HepG2 (cell line): Measurements from ENCODE around the gene CKS1B. TPM values are rescaled to one million over a fixed set of nuclear protein-coding genes. Genes with fewer than 3 reads are reported as not detected.

Experiments used
- ATAC-seq: fragments of 200-7000 bp; cut with Tn5 transposase; 3 replicates; pipeline ENCODE4 v1.9.1; 2020; ENCODE audit warnings: mild to moderate bottlenecking, moderate library complexity
- BruUV-seq: library from RNA; stranded (reverse); fragments of 400-500 nt; replicated peaks from 2 replicates; lab custom pipeline; 2021; lab: Mats Ljungman, UMichigan
- CTCF ChIA-PET: fragments of 300-600 bp; formaldehyde crosslinking; extraction: SDS; loops from one replicate; lab custom pipeline; 2021; ENCODE audit warnings: low total read pairs, inconsistent platforms, low intra/inter-chr PET ratio; lab: Yijun Ruan, JAX
- POLR2A ChIA-PET: fragments of 350-600 bp; sonication (Branson Sonifier 250); formaldehyde crosslinking; loops from one replicate; lab custom pipeline; 2020; ENCODE audit warnings: antibody characterized with exemption, inconsistent platforms; lab: Yijun Ruan, JAX
- DNase-seq: peaks from one replicate; pipeline ENCODE4 v3.0.0-alpha.2; 2015; ENCODE audit warnings: low spot score
- FAIRE-seq: peaks from 3 replicates; lab custom pipeline; 2011; peaks lifted over from hg19 to GRCh38; lab: Jason Lieb, UNC
- H2AFZ ChIP-seq: one replicate; pipeline ENCODE4 v1.6.1; 2011; ENCODE audit warnings: low read length, inconsistent platforms
- H3K27ac ChIP-seq: fragments of 300-600 bp; 3 replicates; pipeline ENCODE4 v1.8.0; 2011; ENCODE audit warnings: mixed run types, mild to moderate bottlenecking, mixed read lengths, low read length, inconsistent platforms; ENCODE audit not compliant: insufficient read depth; ENCODE audit errors: extremely low read length
- H3K27me3 ChIP-seq, 2 experiments: fragments of 200-600 bp in 1 of 2; 2 replicates in 1 of 2; 3 replicates in 1 of 2; pipeline versions ENCODE4 v1.6.0 to v1.8.0; 2011; ENCODE audit warnings: low read length in 2 of 2, mild to moderate bottlenecking in 2 of 2, moderate library complexity in 2 of 2, inconsistent platforms in 1 of 2; ENCODE audit not compliant: insufficient read depth in 2 of 2, control insufficient read depth in 1 of 2
- H3K36me3 ChIP-seq, 2 experiments: fragments of 200-600 bp in 1 of 2; replicated peaks in 1 of 2; 2 replicates in 1 of 2; 3 replicates in 1 of 2; pipeline versions ENCODE4 v1.5.1 to v1.8.0; 2011; ENCODE audit warnings: low read length in 2 of 2, inconsistent platforms in 1 of 2; ENCODE audit not compliant: insufficient read depth in 2 of 2, control insufficient read depth in 1 of 2
- H3K4me1 ChIP-seq: 2 replicates; pipeline ENCODE4 v1.5.1; 2012; ENCODE audit warnings: low read length, inconsistent platforms; ENCODE audit not compliant: insufficient read depth
- H3K4me2 ChIP-seq: 2 replicates; pipeline ENCODE4 v1.6.0; 2011; ENCODE audit warnings: low read depth, low read length, inconsistent platforms
- H3K4me3 ChIP-seq, 3 experiments: fragments of 200-600 bp in 1 of 3; sonication (generic), shearing (Covaris generic) in 1 of 3; replicated peaks in 1 of 3; 2 replicates each; pipeline ENCODE4 v1.5.1; 2011 to 2016; ENCODE audit warnings: low read length in 3 of 3, inconsistent platforms in 2 of 3, low read depth in 2 of 3, mild to moderate bottlenecking in 2 of 3, control low read depth in 1 of 3, mixed read lengths in 1 of 3; ENCODE audit not compliant: insufficient read depth in 1 of 3
- H3K79me2 ChIP-seq: one replicate; pipeline ENCODE4 v1.6.1; 2011; ENCODE audit warnings: low read length, inconsistent platforms; ENCODE audit not compliant: insufficient read depth
- H3K9ac ChIP-seq: 2 replicates; pipeline ENCODE4 v1.6.0; 2011; ENCODE audit warnings: mild to moderate bottlenecking, low read depth, low read length, inconsistent platforms; ENCODE audit not compliant: insufficient read depth
- H3K9me3 ChIP-seq: 2 replicates; pipeline ENCODE4 v1.5.1; 2012; ENCODE audit warnings: mild to moderate bottlenecking, low read length
- H4K20me1 ChIP-seq: 2 replicates; pipeline ENCODE4 v1.6.0; 2011; ENCODE audit warnings: inconsistent platforms, mild to moderate bottlenecking, low read length, moderate library complexity; ENCODE audit not compliant: insufficient read depth
- AGO2 ChIP-seq: fragments of 200-400 bp; formaldehyde crosslinking; optimal IDR thresholded peaks from 2 replicates; pipeline ENCODE3; 2017; ENCODE audit warnings: mild to moderate bottlenecking, low read depth, low read length, moderate library complexity
- DRAP1 ChIP-seq: IDR thresholded peaks from 2 replicates; pipeline ENCODE4 v1.6.1; 2016; ENCODE audit warnings: missing genetic modification reagents, missing compliant biosample characterization
- NFE2L2 ChIP-seq: fragments of 150-350 bp; IDR thresholded peaks from 2 replicates; pipeline ENCODE4 v1.6.1; 2014; ENCODE audit warnings: low read length
- RAD21 ChIP-seq: fragments of 450-650 bp; formaldehyde crosslinking; IDR thresholded peaks from 2 replicates; pipeline ENCODE4 v1.5.0; 2020; ENCODE audit warnings: mild to moderate bottlenecking
- RBM39 ChIP-seq: fragments of 200-400 bp; formaldehyde crosslinking; IDR thresholded peaks from one replicate; pipeline ENCODE4 v1.6.1; 2018; ENCODE audit warnings: antibody characterized with exemption, mild to moderate bottlenecking, low read depth, low read length; ENCODE audit not compliant: poor library complexity, severe bottlenecking
- ZNF121 ChIP-seq: sonication (generic); formaldehyde crosslinking; IDR thresholded peaks from 2 replicates; pipeline ENCODE4 v1.5.0; 2020; ENCODE audit warnings: mild to moderate bottlenecking, missing genetic modification reagents
- ZNF296 ChIP-seq: sonication (generic); formaldehyde crosslinking; conservative IDR thresholded peaks from 2 replicates; pipeline ENCODE4 v1.5.0; 2020; ENCODE audit warnings: mild to moderate bottlenecking, missing genetic modification reagents
- ZSCAN12 ChIP-seq: sonication (generic); formaldehyde crosslinking; IDR thresholded peaks from 2 replicates; pipeline ENCODE4 v1.9.0; 2021; ENCODE audit warnings: mild to moderate bottlenecking, missing genetic modification reagents
- WGBS: methylation state at CpG from one replicate; pipeline ENCODE4 v1.1.6; 2017; ENCODE audit warnings: low lambda C conversion rate; 5-methylcytosine and 5-hydroxymethylcytosine counted together
- in situ Hi-C: cut with HindIII; loops from 2 replicates; pipeline ENCODE4 v1.10.0; 2017; ENCODE audit warnings: low pct_unique_long_range_greater_than_20kb; ENCODE audit not compliant: extremely low pct_ligation_motif_present
- intact Hi-C: fragments of 100-400 bp; cut with micrococcal nuclease; formaldehyde crosslinking; loops from one replicate; pipeline ENCODE4 v1.10.0; 2022; ENCODE audit not compliant: unreplicated experiment
- polyA plus RNA-seq, 8 experiments: library from polyadenylated mRNA; depleted of rRNA in 3 of 8; stranded (reverse) in 7 of 8; unstranded in 1 of 8; fragments of >200 nt; fragmentation: Illumina TruSeq in 4 of 8; extraction: Trizol in 4 of 8; gene quantifications; 2 replicates each; pipeline versions ENCODE4 v1.2.1 to v1.2.3, GENCODE V29; 2011 to 2016; ENCODE audit warnings: low read depth in 4 of 8, missing spikeins in 1 of 8, mixed read lengths in 1 of 8; ENCODE audit not compliant: insufficient read depth in 1 of 8
- total RNA-seq, 5 experiments: library from RNA; depleted of rRNA; stranded (reverse); fragments of >200 nt; fragmentation: Illumina TruSeq; extraction: Trizol; gene quantifications; 2 replicates each; pipeline ENCODE4 v1.2.3, GENCODE V29; 2016; ENCODE audit warnings: low read depth in 1 of 5
- TF ChIP-seq, protein P1 (sequence below): sonication (generic); formaldehyde crosslinking; IDR thresholded peaks from 2 replicates; pipeline ENCODE4 v1.4.0; 2020; ENCODE audit warnings: missing genetic modification reagents
- TF ChIP-seq, protein P2 (sequence below): sonication (generic); formaldehyde crosslinking; IDR thresholded peaks from 2 replicates; pipeline ENCODE4 v1.8.0; 2022; ENCODE audit warnings: missing genetic modification reagents, mild to moderate bottlenecking, moderate library complexity, borderline replicate concordance

CKS1B gene
- total and polyA plus RNA-seq, 2 of the 13 experiments (the other 11 are each of a cell fraction or from before 2014, with no cell fraction given), result 217 to 222 TPM

DNA sequence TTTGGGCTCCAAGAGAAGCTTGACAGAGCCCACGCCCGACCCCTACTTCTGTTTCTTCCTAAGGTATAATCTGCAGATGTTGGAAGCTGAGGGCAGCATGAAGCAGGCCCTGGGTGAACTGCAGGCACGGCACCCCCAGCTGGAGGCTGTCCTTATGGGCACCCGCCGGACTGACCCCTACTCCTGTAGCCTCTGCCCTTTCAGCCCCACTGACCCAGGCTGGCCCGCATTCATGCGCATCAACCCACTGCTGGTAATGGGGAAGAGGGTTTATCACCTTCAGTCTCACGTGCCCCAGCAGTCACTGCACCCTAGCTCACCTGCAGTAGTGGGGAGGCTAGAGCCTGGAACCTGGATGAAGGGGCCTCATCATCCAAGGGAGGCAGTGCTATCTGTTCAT, 15.8 kb downstream of the CKS1B start:
- Histone ChIP-seq H3K4me3 (no peak overlapping the region), H3K27ac (no peak overlapping the region), H4K20me1 (no peaks in the 10 kb centered on the region), H3K9ac (no peak overlapping the region), H3K36me3 (peaks cover 5 to 18% of the 10 kb centered on the region in 2 experiments; a peak in 2 of 5 replicates), H3K79me2 (no peaks in the 10 kb centered on the region), H3K4me2 (no peak overlapping the region), H2AFZ (no peak overlapping the region), H3K27me3 (no peaks in the 10 kb centered on the region), H3K4me1 (peaks cover 27% of the 10 kb centered on the region), H3K9me3 (no peaks in the 10 kb centered on the region)
- intact Hi-C loops, result no loop called here
- no TSS peak for BruUV-seq
- WGBS, result 96% methylated on average over 8 of the region's 8 CpGs
- ChIA-PET CTCF (no interaction called here), POLR2A (interaction anchor here (0.7 kb wide), 1 partner anchor 10 kb away, joined by 3 read pairs; no protein-coding TSS in a partner anchor)
- DNase-seq, result no peak
- ATAC-seq, result no peak
- no peak for FAIRE-seq
- in situ Hi-C loops, result no loop called here
- TF ChIP-seq, protein P1, sequence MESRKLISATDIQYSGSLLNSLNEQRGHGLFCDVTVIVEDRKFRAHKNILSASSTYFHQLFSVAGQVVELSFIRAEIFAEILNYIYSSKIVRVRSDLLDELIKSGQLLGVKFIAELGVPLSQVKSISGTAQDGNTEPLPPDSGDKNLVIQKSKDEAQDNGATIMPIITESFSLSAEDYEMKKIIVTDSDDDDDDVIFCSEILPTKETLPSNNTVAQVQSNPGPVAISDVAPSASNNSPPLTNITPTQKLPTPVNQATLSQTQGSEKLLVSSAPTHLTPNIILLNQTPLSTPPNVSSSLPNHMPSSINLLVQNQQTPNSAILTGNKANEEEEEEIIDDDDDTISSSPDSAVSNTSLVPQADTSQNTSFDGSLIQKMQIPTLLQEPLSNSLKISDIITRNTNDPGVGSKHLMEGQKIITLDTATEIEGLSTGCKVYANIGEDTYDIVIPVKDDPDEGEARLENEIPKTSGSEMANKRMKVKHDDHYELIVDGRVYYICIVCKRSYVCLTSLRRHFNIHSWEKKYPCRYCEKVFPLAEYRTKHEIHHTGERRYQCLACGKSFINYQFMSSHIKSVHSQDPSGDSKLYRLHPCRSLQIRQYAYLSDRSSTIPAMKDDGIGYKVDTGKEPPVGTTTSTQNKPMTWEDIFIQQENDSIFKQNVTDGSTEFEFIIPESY, result 0 out of 2 replicates have a peak, but pooled peaks have one; percentile 24
- TF ChIP-seq DRAP1, result no peak

GRCh38 chr1:154992721-154993571, 18.5 kb downstream of the CKS1B start:
- no peaks in the 10 kb centered on the region for H3K9me3 ChIP-seq
- peaks cover 17% of the 10 kb centered on the region for H3K4me1 ChIP-seq
- BruUV-seq, result no TSS peak
- ChIA-PET CTCF (interaction anchor here (1.2 kb wide), 1 partner anchor 24 kb away, joined by 10 read pairs; no protein-coding TSS in a partner anchor), POLR2A (interaction anchor here (0.9 to 4.2 kb wide), 9 partner anchors 8 to 92 kb away, joined by 3 to 34 read pairs (median 4); partner anchors contain the start of genes FLAD1, PBXIP1 and SHC1)
- no peak overlapping the region for H3K27ac ChIP-seq
- H3K4me3 ChIP-seq, result no peak overlapping the region
- intact Hi-C loops (no loop called here), in situ Hi-C loops (no loop called here)
- DNase-seq (no peak), FAIRE-seq (no peak), ATAC-seq (peak; percentile 63)
- H3K36me3 ChIP-seq, result peaks cover 4 to 15% of the 10 kb centered on the region in 2 experiments; a peak in 2 of 5 replicates
- H3K4me2 ChIP-seq, result no peak overlapping the region
- no peak overlapping the region for H2AFZ ChIP-seq
- WGBS, result 97% methylated on average over 11 of the region's 14 CpGs
- H4K20me1 ChIP-seq, result no peaks in the 10 kb centered on the region
- H3K9ac ChIP-seq, result no peak overlapping the region
- no peaks in the 10 kb centered on the region for H3K79me2 ChIP-seq
- H3K27me3 ChIP-seq, result no peaks in the 10 kb centered on the region
- TF ChIP-seq ZNF296 (CRISPR knock-in tag) (no peak), RAD21 (CRISPR knock-in tag) (0 out of 2 replicates have a peak, but pooled peaks have one; percentile 33), NFE2L2 (no peak), AGO2 (peak; percentile 9), ZSCAN12 (CRISPR knock-in tag) (no peak), ZNF121 (CRISPR knock-in tag) (no peak), RBM39 (no peak)
- TF ChIP-seq, protein P2, sequence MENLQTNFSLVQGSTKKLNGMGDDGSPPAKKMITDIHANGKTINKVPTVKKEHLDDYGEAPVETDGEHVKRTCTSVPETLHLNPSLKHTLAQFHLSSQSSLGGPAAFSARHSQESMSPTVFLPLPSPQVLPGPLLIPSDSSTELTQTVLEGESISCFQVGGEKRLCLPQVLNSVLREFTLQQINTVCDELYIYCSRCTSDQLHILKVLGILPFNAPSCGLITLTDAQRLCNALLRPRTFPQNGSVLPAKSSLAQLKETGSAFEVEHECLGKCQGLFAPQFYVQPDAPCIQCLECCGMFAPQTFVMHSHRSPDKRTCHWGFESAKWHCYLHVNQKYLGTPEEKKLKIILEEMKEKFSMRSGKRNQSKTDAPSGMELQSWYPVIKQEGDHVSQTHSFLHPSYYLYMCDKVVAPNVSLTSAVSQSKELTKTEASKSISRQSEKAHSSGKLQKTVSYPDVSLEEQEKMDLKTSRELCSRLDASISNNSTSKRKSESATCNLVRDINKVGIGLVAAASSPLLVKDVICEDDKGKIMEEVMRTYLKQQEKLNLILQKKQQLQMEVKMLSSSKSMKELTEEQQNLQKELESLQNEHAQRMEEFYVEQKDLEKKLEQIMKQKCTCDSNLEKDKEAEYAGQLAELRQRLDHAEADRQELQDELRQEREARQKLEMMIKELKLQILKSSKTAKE (CRISPR knock-in tag), result no peak
